B cell (primary cell): ENCODE data around the gene KIAA1210.

Experiments used
- CTCF ChIP-seq: fragments of 200-600 bp; IDR thresholded peaks from one replicate; pipeline ENCODE4 v1.8.0; 2022; ENCODE audit warnings: antibody characterized with exemption, mild to moderate bottlenecking
- EZH2 ChIP-seq: IDR thresholded peaks from 2 replicates; pipeline ENCODE4 v1.6.1; 2012; ENCODE audit warnings: borderline replicate concordance, low read depth, mild to moderate bottlenecking, moderate library complexity, low read length; ENCODE audit not compliant: insufficient read depth, poor library complexity, severe bottlenecking

- TF ChIP-seq CTCF (no peak), EZH2 (no peak)
Measured at GRCh38 chrX:119084766-119085165, 42.8 kb downstream of the KIAA1210 start.
